ENCODE measurements around the gene MSN. TPM values are rescaled to one million over a fixed set of nuclear protein-coding genes. Genes with fewer than 3 reads are reported as not detected.
"Not testable (repeated sequence)": the region's sequence is repeated elsewhere in the genome, so short reads cannot be mapped to it uniquely, and the experiment has no call there.

The MSN gene
- total and polyA plus RNA-seq, 2 donors from 2014 or later = 124 to 391 TPM

- DNase-seq (no peak), FAIRE-seq (no peak)
- TF ChIP-seq CTCF (IDR thresholded peaks at IDR 0.05; ENCODE audit: borderline replicate concordance, extremely low read depth, insufficient read depth) = no peak
- peaks cover 0 to 3% (median 0%) of the 10 kb centered on the region in 3 donors for H3K4me1 ChIP-seq (ENCODE audit: control insufficient read depth in 2 of 3, insufficient read depth in 2 of 3, low read depth in 1 of 3, low read length in 3 of 3)
- H3K27ac ChIP-seq (ENCODE audit: low read depth in 2 of 2, low read length in 2 of 2) = peak overlapping the region in 1 of 2 donors; percentile 89
- H3K36me3 ChIP-seq (ENCODE audit: control insufficient read depth in 2 of 3, insufficient read depth in 3 of 3, low read length in 3 of 3) = no peaks in the 10 kb centered on the region
- no peak overlapping the region for H3K4me3 ChIP-seq (ENCODE audit: low read length in 3 of 3)
- no peaks in the 10 kb centered on the region for H3K27me3 ChIP-seq (ENCODE audit: control insufficient read depth, insufficient read depth, low read length)
- H3K9ac ChIP-seq (ENCODE audit: low read length in 3 of 3) = no peak overlapping the region
- intact Hi-C loops (cut with DNase I) = no loop called here
- no peaks in the 10 kb centered on the region for H3K9me3 ChIP-seq (ENCODE audit: control insufficient read depth in 2 of 3, insufficient read depth in 1 of 3, low read length in 3 of 3)
Measured at GRCh38 chrX:65635822-65636221, 31.6 kb upstream of the MSN start.

- H3K36me3 ChIP-seq (ENCODE audit: control insufficient read depth in 2 of 3, insufficient read depth in 3 of 3, low read length in 3 of 3); H3K9ac ChIP-seq (ENCODE audit: low read length in 3 of 3); FAIRE-seq; H3K4me1 ChIP-seq (ENCODE audit: control insufficient read depth in 2 of 3, insufficient read depth in 2 of 3, low read depth in 1 of 3, low read length in 3 of 3); DNase-seq; H3K4me3 ChIP-seq (ENCODE audit: low read length in 3 of 3); H3K27me3 ChIP-seq (ENCODE audit: control insufficient read depth, insufficient read depth, low read length); H3K9me3 ChIP-seq (ENCODE audit: control insufficient read depth in 2 of 3, insufficient read depth in 1 of 3, low read length in 3 of 3); intact Hi-C loops (cut with DNase I): not testable (repeated sequence)
- H3K27ac ChIP-seq (ENCODE audit: low read depth in 2 of 2, low read length in 2 of 2) = peak overlapping the region in 1 of 2 donors; percentile 28
Measured at GRCh38 chrX:65636261-65636660, 31.2 kb upstream of the MSN start.

GRCh38 chrX:65637335-65637734 lies 30.1 kb upstream of the MSN start:
- no peaks in the 10 kb centered on the region for H3K36me3 ChIP-seq (ENCODE audit: control insufficient read depth in 2 of 3, insufficient read depth in 3 of 3, low read length in 3 of 3)
- FAIRE-seq = no peak
- peaks cover 0 to 3% (median 0%) of the 10 kb centered on the region in 3 donors for H3K4me1 ChIP-seq (ENCODE audit: control insufficient read depth in 2 of 3, insufficient read depth in 2 of 3, low read depth in 1 of 3, low read length in 3 of 3)
- H3K9ac ChIP-seq (ENCODE audit: low read length in 3 of 3) = no peak overlapping the region
- no peak for DNase-seq
- intact Hi-C loops (cut with DNase I) = no loop called here
- no peak overlapping the region for H3K4me3 ChIP-seq (ENCODE audit: low read length in 3 of 3)
- TF ChIP-seq CTCF (IDR thresholded peaks at IDR 0.05; ENCODE audit: borderline replicate concordance, extremely low read depth, insufficient read depth) = no peak
- H3K9me3 ChIP-seq (ENCODE audit: control insufficient read depth in 2 of 3, insufficient read depth in 1 of 3, low read length in 3 of 3) = no peaks in the 10 kb centered on the region
- no peak overlapping the region for H3K27ac ChIP-seq (ENCODE audit: low read depth in 2 of 2, low read length in 2 of 2)
- H3K27me3 ChIP-seq (ENCODE audit: control insufficient read depth, insufficient read depth, low read length) = no peaks in the 10 kb centered on the region

GRCh38 chrX:65642914-65643491 lies 24.5 kb upstream of the MSN start:
- TF ChIP-seq CTCF (IDR thresholded peaks at IDR 0.05; ENCODE audit: borderline replicate concordance, extremely low read depth, insufficient read depth) = no peak
- H3K9ac ChIP-seq (ENCODE audit: low read length in 3 of 3) = peak overlapping the region in 1 of 3 donors; percentile 1
- peak overlapping the region; percentile 78 to 79 for H3K27ac ChIP-seq (ENCODE audit: low read depth in 2 of 2, low read length in 2 of 2)
- DNase-seq = peak in 1 of 5 donors; percentile 17
- peak; percentile 97 for FAIRE-seq
- no peak overlapping the region for H3K4me3 ChIP-seq (ENCODE audit: low read length in 3 of 3)
- H3K9me3 ChIP-seq (ENCODE audit: control insufficient read depth in 2 of 3, insufficient read depth in 1 of 3, low read length in 3 of 3) = no peaks in the 10 kb centered on the region
- no peaks in the 10 kb centered on the region for H3K27me3 ChIP-seq (ENCODE audit: control insufficient read depth, insufficient read depth, low read length)
- H3K36me3 ChIP-seq (ENCODE audit: control insufficient read depth in 2 of 3, insufficient read depth in 3 of 3, low read length in 3 of 3) = no peaks in the 10 kb centered on the region
- peaks cover 0 to 17% (median 14%) of the 10 kb centered on the region in 3 donors for H3K4me1 ChIP-seq (ENCODE audit: control insufficient read depth in 2 of 3, insufficient read depth in 2 of 3, low read depth in 1 of 3, low read length in 3 of 3)
- intact Hi-C loops (cut with DNase I) = no loop called here
